H1 (cell line): ENCODE data around the gene HS1BP3. TPM values are rescaled to one million over a fixed set of nuclear protein-coding genes. Genes with fewer than 3 reads are reported as not detected.

Experiments
- FOSL1 ChIP-seq: IDR thresholded peaks from 2 replicates; pipeline ENCODE4 v1.6.1; 2011; ENCODE audit warnings: mild to moderate bottlenecking, low read depth, low read length, moderate library complexity; ENCODE audit not compliant: insufficient read depth
- HDAC6 ChIP-seq: IDR thresholded peaks from one replicate; pipeline ENCODE4 v1.7.1; 2012; ENCODE audit warnings: low read depth, mild to moderate bottlenecking, inconsistent platforms, low read length, moderate library complexity
- POLR2A ChIP-seq, 2 experiments: IDR thresholded peaks; 1 replicate in 1 of 2; 2 replicates in 1 of 2; pipeline ENCODE4 v1.6.1; 2011; ENCODE audit warnings: low read depth in 2 of 2, low read length in 2 of 2, mild to moderate bottlenecking in 2 of 2; ENCODE audit errors: control extremely low read depth in 1 of 2
- RXRA ChIP-seq: IDR thresholded peaks from 2 replicates; pipeline ENCODE4 v1.6.1; 2011; ENCODE audit warnings: low read depth, mild to moderate bottlenecking, low read length, moderate library complexity; ENCODE audit not compliant: insufficient read depth
- SIN3A ChIP-seq, 2 experiments: IDR thresholded peaks in 1 of 2; conservative IDR thresholded peaks in 1 of 2; 2 replicates each; pipeline ENCODE4 v1.6.1; 2011 to 2012; ENCODE audit warnings: low read length in 2 of 2, improper control_type of control experiment in 1 of 2, low read depth in 1 of 2, mild to moderate bottlenecking in 1 of 2
- TEAD4 ChIP-seq: IDR thresholded peaks from 2 replicates; pipeline ENCODE4 v1.6.1; 2012; ENCODE audit warnings: low read depth, low read length, inconsistent platforms, mixed read lengths
- ZNF274 ChIP-seq: IDR thresholded peaks from 2 replicates; pipeline ENCODE4 v1.7.0; 2012; ENCODE audit warnings: low read length, borderline replicate concordance; ENCODE audit errors: extremely low read depth
- polyA plus RNA-seq, 7 experiments: library from polyadenylated mRNA; depleted of rRNA in 3 of 7; stranded (reverse) in 5 of 7; unstranded in 2 of 7; fragments of >200 nt in 5 of 7; fragments of 200-250 nt in 2 of 7; gene quantifications; 1 replicate in 5 of 7; 2 replicates in 1 of 7; 4 replicates in 1 of 7; pipeline versions ENCODE4 v1.2.1 to v1.2.3, GENCODE V29; 2011 to 2013; ENCODE audit warnings: missing spikeins in 2 of 7, mixed read lengths in 2 of 7
- total RNA-seq: library from RNA; stranded (reverse); fragmentation: NEBNext Ultra II Directional; extraction: Animal tissue kit (Norgen Biotek cat#: 25700); gene quantifications from 2 replicates; pipeline ENCODE4 v1.2.1, GENCODE V29; 2021

HS1BP3 gene
- total and polyA plus RNA-seq, 2 of the 8 experiments (the other 6 are each of a cell fraction or from before 2014, with no cell fraction given) = 11.1 to 11.3 TPM

GRCh38 chr2:20632446-20632990 lies 18.4 kb downstream of the HS1BP3 start (continued):
- TF ChIP-seq RXRA = no peak
- no peak for TF ChIP-seq FOSL1
- TF ChIP-seq POLR2A (IDR thresholded peaks at IDR 0.05; ENCODE audit: control extremely low read depth in 1 of 2, low read depth in 2 of 2, low read length in 2 of 2) = no peak
- no peak for TF ChIP-seq ZNF274
- no peak for TF ChIP-seq HDAC6
- no peak for TF ChIP-seq TEAD4
- no peak for TF ChIP-seq SIN3A (conservative IDR thresholded peaks at IDR 0.05 in 1 of 2, IDR thresholded peaks at IDR 0.05 in 1 of 2; ENCODE audit: low read depth in 1 of 2, low read length in 2 of 2)
